HG03045 (cell line): ENCODE measurements around the gene HSPG2.
"Not testable (repeated sequence)": the region's sequence is repeated elsewhere in the genome, so short reads cannot be mapped to it uniquely, and the experiment has no call there.

ENCODE experiments used
- ATAC-seq: cut with Tn5 transposase; IDR thresholded peaks from one replicate; pipeline ENCODE4 v1.9.1; 2021; ENCODE audit warnings: mild to moderate bottlenecking, moderate library complexity; ENCODE audit not compliant: unreplicated experiment

The HSPG2 gene

DNA sequence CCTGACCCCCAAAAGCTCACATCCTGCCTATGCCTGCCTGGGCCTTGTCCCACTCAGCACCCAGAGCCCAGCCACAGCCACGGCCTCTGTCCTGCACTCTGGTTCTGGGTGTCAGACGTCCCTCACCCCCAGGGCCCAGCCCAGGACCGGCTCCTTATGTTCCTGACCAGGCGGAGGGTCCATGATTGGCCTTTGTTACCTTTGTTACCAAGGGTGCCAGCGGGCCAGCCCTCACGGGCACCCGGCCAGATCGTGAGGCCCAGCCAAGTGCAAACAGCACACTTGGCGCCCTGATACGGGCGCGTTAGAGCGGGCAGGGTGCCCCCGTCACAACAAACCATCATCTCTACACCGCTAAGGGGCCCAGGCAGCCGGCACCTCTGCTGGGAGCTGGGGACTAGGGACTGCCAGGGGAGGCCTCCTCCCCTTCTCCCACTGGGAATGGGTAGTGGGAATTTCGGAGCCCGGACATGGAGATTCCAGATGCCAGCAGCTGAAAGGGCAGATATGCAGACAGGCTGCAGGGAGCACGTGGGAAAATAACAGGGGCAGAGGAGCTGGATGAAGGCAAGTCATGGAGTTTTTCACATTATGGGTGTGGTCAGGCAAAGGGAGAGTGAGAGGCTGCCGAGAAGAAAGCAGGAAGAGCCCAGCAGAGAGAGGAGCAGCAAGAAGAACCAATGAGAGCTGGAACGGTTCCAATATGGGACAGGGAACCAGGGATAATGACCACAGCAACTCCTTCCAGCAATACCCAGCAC lies 22.1 kb downstream of the HSPG2 start:
- no peak for ATAC-seq

DNA sequence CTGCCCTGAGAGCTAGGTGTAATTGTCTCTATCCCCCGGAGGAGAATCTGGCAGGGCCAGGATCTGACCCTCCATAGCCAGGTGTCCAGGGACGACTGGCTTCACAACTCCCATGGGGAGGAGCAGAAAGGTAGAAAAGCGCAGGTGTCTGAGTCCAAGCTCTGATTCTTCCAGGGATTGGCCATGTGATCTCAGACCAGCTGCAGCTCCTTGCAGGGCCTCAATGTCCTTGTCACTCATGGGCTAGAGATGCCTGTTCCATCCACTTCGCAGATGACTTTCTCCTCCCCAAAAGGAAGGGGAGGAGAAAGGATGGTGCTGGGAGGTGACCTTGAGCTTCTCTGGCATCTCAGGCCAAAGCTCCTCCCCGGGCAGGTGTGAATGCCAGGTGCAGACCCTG lies 22.7 kb downstream of the HSPG2 start:
- no peak for ATAC-seq

DNA sequence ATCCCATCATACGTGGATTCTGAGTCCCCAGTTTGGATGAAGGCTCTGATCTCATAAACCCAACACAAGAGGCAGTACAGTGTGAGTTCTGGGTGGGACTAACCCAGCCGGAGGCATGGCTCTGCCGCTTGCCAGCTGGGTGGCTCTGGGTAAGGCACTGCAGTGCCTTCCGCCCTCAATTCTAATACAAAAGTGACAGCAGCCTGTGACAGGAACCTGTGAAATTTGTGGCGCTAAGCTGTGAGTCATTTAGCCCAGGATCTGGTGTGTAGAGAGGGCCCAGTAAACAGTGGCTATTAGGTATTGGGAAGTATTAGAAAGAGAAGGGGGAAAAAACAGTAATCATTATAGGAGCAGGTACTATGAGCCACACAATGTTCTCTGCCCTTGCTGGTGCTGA lies 23.3 kb downstream of the HSPG2 start:
- ATAC-seq = no peak

DNA sequence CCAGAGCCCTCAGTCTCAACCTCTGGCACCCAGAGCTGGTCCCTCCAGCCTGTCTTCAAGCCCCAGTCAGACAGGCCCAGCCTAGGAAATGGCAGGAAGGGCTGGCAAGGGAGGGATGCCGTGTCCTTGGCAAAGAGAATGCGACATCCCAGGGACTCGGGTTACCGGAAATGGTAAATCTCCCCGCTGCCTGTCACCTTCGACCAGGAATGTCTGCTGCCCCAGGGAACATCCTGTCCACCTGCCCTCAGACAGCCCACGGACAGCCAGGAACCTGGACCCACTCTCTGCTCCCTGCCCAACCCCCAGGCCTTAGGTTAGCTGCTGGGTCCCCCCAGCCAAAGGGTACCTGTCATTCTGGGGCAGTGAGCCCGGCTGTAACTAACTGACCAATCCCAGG lies 23.9 kb downstream of the HSPG2 start:
- no peak for ATAC-seq

DNA sequence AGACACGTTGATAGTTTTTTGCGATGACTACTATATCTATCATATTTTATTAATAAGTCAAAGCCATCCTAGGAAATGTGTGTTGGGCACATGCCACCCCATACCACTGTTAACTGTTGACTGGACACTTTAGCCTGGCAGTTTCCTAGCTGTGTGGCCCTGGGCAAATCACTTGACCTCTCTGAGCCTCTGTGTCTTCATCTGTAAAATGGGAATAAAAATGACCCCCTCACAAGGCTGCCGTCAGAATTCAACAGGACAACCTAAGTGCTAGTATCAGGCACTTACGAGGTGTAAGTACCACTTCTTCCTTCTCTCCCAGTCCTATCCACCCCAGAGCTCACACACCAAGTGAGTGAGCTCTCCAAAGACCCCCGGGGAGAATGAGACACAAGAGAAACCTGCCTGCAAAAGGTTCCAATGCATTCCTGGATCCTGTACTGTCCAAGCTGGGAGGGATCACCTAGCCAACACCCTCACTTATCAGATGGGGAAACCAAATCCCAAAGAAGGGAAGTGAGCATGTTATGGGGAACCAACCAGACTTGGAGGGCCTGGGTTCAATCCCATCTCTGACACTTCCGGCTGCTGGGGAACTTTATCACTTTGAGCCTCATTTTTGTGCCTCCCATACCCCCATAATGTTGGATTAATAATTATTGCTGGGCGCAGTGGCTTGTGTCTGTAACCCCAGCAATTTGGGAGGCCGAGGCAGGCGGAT lies 24.9 kb downstream of the HSPG2 start:
- ATAC-seq = no peak

- ATAC-seq = no peak
These were observed 25.7 kb downstream of the HSPG2 start for GRCh38 chr1:21911205-21912001.

- ATAC-seq = no peak
These were observed 26.4 kb downstream of the HSPG2 start for GRCh38 chr1:21910558-21911204.

DNA sequence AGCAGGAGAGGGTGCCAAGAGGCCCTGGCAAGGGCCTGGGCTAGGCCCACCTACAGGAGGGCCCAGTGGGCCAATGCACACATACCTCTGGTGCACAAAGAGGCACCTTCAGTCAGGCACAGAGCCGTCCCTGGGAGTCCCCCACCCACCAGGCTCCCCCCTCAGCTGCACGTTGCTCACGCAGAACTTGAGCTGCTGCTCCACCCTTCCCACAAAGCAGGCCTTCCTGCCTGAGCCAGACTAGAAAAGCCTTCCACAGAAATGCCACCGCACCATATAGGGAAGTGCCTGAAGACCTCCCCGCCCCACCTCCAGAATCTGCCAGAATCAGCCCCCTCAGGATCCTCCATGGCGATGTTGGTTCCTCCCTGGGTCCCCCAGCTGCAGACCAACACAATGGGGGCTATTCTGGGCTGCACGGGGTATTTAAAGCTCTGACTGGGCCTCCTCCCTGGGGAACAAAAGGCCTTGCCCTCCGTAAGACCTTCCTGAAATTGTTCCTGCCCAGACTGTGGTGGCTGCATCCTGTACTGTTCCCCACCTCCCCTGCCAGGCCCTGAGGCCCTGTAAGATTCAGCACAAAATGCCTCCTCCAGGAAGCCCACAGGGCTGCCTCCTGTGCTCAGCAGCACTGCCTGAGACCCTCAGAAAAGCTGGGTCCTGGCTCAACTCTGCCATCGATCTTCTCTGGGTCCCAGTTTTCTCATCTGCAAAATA lies 27.2 kb downstream of the HSPG2 start:
- no peak for ATAC-seq

DNA sequence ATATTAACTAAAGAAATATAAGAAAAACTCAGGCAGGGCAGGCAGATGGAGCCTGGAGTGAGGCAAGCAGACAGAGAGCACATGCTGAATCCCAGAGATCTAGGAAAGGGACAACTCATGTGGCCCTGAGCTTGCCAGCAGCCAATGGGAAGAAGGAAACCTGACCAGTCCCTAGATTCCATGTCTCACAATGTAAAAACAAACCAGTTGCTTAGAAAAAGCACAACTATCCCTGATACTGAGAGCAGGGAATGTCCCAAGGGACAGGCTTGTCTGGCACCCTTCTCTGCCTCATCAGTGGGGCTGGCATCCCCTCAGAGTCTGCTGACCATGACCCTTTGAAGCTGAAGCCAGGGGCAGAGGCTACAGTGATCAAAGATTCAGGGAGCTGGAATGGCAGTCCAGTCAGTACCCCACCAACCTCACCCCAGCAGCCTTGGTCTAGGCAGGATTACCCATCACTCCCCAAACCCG lies 27.8 kb downstream of the HSPG2 start:
- ATAC-seq = no peak

- ATAC-seq = not testable (repeated sequence)
These were observed 29.2 kb downstream of the HSPG2 start for GRCh38 chr1:21907737-21908534.

GRCh38 chr1:21907079-21907418 lies 30.1 kb downstream of the HSPG2 start:
- ATAC-seq = no peak

DNA sequence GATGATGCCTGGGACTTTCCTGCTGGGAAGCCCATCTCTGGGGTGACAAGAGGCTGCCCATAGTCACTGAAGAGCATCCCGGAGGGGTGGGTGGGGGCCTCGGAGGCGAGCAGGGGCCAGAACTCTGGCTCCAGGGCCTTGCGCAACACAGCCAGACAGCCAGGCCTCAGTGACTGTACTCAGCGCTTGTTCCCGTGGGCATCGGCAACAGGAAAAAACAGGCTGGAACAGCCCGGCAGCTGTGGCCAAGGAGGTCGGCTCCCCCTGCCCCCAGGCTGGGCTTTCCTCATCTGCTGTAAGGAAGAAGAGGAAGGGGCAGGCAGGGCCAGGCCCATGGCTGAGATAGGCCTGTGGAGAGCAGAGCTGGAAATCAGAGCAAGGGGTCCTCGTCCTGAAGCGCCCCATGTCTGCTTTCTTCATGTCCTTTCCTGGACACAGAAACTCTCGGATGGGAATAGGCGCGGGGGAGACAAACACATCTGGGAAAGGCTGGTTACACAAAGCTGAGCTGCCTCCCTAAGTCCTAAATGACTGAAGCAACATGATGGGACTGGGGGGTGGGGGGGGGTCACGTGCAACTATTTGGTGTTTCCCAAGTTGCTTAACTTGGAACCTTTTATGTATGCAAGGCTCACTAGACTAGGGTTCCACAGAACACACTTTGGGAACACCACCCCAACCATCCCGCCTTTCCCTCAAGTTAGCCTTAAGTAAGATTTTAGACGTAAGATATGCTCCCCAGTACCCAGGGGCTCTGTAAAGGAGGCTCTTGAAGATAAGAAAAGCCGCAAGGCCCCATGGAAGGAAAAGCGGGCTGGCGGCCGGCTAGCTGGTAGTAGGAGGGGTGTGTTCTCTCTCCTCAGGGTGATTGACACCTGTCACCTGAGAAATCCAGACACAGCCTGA lies 30.7 kb downstream of the HSPG2 start:
- no peak for ATAC-seq

DNA sequence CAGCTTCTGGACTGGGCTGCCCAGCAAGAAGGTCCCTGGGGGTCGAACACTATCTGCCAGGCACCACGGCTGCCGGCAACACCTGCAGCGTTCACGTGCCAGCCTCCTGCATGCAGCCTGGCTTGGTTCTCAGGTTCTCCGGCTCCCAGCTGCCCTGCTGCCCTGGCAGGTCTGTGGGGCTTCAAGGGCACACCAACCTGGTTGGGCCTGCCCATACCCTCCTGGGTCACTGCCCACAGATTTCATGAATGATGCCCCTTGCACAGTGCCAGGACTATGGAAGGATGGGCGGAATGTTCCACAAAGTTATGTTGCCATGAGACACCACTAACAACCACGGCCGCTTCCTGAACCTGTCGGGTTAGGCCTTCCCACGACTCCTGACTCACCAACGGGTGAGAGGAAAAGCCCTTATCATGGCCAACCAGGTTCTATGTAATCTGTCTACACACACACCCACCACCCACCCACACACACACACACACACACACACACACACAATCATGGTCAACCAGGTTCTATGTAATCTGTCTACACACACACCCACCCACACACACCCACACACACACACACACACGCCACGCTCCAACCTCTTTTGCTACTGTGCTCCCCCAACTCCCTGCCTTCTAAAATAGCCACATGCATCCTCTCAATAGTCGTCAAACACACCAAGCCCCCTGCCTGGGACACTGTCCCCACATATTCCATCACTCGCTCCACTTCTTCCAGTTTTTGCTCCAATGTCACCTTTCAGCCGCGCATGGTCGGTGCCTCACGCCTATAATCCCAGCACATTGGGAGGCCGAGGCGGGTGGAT lies 32.2 kb downstream of the HSPG2 start:
- no peak for ATAC-seq

- no peak for ATAC-seq
These were observed 32.7 kb downstream of the HSPG2 start for GRCh38 chr1:21904454-21904703.

GRCh38 chr1:21903638-21904453 lies 33.3 kb downstream of the HSPG2 start:
- ATAC-seq = no peak

GRCh38 chr1:21902026-21903012 lies 34.8 kb downstream of the HSPG2 start:
- ATAC-seq = no peak
